HG03469 (cell line): ENCODE measurements around the gene CARD11.
"Not testable (repeated sequence)": the region's sequence is repeated elsewhere in the genome, so short reads cannot be mapped to it uniquely, and the experiment has no call there.

Source experiments
- ATAC-seq: cut with Tn5 transposase; IDR thresholded peaks from one replicate; pipeline ENCODE4 v1.9.1; 2021; ENCODE audit warnings: mild to moderate bottlenecking, moderate library complexity, moderate number of reproducible peaks; ENCODE audit not compliant: unreplicated experiment

Gene CARD11

DNA sequence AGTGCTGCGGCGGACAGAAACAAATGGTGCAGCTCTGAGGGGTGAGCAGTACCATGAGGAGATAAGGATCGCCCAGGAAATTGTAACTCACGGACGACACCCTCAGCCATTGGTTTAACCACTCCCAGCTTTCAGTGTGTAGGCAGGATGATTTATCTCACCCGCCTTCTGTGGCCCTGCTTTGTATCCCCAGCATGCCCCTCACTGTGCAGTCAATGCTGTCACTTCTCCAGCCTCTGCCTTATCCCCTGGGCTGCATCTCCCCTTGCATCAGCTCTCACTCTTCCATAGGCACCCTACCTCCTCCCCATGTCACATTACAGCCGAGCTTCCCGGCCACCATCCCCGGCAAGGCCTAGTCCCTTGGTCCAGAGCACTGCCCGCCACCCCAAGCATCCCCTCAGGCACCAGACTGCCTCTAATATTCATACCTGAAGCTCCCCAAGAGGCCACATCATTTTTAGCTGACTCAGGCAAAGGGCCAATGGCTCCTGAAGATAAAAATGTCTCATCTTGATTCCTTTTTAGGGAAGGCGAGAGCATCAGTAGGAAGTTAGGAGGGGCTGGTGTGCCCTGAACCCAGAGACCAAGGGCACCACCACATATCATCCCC is 77.1 kb downstream of the CARD11 start:
- no peak for ATAC-seq

DNA sequence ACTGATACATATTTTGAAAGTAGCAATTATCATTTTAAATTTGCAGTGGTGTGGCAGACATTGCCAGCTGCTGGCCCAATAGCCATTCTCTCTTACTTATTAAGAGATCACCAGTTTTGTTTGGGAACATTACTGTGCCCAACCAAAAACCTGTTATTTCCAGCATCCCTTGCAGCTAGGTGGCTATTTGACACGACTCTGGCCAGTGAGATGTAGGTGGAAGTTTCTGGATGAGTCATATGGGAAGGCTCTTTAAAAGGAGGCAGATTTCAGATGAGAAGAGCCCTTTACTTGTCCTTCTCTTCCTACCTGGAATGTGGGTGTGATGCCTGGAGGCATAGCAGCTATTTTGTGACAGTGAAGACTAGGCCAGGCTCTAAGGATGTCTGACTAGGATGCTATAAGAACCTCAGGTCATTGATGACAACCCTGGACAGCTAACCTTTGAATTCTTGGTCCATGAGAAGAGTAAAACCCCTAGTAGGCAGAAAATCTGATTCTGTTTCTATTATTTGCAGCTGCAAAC is 77.9 kb downstream of the CARD11 start:
- ATAC-seq: no peak

DNA sequence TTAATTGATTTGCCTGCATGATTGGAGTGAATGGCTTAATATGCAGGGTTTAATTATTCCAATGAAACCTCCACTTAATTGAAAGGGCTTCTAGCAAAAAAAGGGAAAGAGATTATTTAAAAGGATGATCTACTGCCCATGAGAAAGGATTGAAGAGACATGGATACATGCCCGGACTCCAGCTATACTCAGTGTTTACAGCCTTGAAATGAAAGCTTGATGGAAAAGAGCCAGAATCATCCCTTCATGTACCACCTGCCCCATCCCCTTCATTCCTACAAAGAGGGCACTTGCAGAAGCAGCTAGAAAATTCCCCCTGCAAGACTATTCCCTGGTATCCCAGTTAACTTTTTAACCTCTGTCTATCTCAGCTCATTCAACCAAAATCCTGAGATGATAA is 78.4 kb downstream of the CARD11 start:
- no peak for ATAC-seq

DNA sequence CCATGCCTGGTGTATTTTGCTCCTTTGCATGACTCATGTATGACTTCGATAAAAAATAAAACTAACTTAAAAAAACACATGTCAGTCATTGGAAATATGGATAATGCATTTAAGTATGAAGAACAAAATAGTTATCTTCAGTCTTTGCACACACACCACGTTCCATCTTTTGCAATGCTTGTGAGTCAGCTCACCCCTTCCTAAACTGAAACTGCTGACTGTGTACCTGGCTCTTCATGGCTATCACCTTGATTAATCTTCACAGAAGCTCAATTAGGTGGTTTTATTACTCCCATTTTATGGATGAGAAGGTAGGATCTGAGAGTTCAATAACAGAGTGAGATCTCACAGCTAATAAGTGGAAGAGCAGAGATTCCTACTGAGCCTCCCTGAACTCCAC is 79.5 kb downstream of the CARD11 start:
- no peak for ATAC-seq

DNA sequence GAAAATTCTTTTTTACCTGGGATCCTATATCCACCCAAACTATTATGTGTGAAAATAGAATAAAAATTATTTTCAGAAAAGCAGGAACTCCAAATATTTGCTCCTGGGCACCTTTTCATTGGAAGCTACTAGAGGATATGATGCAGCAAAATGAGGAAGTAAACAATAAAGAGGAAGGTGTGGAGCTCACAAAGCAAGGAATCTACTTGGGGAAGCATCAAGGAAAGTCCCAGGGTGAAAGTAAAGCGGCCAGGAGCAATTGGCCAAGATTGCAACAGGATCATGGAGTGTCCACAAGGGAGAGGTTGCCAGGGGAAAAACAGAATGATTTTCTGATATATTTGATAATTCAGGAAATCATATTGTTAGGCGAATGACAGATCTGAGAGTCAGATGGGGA is 80.8 kb downstream of the CARD11 start:
- no peak for ATAC-seq

DNA sequence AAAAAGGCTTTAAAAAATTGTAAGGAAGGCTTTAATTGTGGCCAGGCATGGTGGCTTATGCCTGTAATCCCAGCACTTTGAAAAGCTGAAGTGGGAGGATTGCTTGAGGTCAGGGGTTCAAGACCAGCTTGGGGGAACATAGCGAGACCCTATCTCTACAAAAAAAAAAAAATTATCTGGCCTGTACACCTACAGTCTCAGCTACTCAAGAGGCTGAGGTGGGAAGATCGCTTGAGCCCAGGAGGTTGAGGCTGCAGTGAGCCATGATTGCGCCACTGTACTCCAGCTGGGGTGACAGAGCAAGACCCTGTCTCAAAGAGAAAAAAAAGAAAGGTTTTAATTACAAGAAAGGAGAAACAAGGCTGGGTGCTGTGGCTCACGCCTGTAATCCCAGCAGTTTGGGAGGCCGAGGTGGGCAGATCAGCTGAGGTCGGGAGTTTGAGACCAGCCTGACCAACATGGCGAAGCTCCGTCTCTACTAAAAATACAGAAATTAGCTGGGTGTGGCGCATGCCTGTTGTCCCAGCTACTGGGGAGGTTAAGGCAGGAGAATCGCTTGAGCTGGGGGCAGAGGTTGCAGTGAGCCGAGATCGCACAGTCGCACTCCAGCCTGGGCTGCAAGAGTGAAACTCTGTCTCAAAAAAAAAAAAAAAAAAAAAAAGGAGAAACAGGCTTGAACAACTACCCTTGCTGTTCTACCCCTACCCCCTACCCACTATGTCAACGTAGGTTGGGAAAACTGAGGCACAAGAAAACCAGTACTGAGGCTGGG is 83.7 kb downstream of the CARD11 start:
- no peak for ATAC-seq

DNA sequence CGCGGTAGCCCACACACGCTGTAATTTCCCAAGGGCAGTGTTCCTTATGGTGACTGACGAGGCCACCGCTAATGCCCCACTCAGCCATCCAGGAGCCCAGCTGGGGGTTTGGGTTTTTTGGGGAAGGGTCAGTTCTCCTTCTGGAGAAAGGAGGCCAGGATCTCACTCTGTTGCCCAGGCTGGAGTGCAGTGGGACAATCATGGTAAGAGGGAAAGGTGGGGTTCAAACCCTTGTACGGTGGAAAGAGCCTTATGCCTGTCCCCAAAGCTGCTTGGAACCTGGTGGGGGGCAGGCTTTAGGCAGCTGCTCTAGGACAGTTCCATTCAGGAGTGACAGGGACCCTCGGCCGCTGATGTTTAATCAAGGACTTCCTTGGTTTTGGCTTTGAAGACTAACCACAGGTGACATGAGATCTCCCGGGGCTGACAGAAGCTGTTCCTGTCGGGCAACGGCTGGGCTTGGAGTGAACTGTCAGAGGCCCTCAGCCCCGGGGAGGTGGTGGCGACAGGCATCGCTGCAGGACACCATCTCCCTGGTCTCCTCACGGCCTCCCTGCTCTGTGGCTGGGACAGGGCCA is 84.5 kb downstream of the CARD11 start:
- no peak for ATAC-seq

DNA sequence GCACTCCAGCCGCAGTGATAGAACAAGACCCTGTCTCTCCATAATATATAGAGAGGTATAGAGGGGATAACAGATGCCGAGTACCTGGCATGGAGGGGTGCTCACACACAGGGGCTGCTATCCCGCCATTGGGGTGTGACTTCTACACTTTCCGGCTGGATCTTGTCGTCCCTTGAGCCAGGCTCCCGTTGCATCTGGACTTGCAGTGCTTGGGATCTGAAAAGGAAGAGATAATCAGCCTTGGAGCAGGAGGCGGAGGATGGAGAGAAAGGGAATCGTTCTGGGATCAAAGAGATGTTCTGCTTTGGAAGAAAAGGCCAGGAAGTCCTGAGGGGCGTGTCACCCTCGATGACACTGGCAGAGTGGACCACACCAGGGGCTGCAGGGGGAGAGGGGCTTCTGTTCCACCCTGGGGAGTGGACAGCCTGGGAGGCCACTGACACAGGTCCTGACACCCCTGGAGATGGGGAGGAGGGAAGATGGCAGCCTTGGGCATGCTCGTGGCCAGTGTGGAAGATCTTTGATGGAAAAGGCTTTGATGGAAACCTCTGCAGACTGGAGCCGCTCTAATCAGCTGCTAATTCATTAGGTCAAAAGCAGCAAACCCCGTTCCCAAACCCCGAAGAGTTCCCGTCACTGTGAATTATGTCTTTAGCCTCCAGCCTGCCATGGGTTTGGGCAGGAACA is 85.1 kb downstream of the CARD11 start:
- ATAC-seq: no peak

DNA sequence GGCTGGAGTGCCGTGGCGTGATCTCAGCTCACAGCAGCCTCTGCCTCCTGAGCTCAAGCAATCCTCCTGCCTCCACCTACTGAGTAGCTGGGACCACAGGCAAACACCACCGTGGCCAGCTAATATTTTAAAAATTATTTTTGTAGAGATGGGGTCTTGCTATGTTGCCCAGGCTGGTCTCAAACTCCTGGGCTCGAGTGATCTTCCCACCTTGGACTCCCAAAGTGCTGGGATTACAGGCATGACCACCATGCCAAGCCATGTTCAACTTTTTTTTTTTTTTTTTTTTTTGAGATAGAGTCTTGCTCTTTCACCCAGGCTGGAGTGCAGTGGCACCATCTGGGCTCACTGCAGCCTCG is 86.3 kb downstream of the CARD11 start:
- not testable (repeated sequence) for ATAC-seq

DNA sequence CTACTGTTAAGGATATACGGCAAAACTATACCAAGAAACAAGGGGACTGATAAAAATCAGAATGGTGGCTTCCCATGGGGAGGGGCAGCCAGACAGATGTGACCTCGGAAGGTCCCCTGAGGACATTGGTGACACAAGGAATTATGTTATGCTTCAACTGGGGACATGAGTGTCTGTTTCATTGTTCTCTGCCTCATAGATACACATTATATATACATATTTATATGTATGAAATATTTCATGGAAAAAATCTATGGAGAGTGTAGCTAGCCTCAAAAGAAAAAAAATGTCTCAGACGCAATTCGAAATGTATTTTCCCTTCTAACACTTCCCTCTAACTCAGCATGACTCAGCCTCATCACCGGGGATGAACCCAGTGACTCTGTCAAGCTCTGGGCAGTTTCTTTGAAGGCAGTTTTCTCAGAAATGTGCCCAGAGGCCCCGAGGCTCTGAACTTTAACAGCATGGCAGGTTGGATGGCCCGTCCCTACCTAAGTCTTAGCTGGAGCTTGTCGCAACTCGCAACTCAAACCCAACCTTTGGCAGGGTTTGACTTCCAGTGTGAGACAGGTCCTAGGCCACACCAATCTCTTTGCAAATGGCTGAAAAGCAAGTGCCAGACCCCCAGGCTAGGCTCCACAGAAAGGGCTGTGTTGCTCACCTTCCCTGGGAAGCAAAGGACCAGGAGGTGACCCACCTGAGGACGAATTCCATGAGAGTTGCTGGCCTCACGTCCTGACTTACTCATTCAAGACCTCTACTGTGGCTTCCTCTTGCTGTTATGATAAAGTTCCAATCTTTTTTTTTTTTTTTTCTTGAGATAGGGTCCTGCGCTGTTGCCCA is 86.9 kb downstream of the CARD11 start:
- no peak for ATAC-seq

DNA sequence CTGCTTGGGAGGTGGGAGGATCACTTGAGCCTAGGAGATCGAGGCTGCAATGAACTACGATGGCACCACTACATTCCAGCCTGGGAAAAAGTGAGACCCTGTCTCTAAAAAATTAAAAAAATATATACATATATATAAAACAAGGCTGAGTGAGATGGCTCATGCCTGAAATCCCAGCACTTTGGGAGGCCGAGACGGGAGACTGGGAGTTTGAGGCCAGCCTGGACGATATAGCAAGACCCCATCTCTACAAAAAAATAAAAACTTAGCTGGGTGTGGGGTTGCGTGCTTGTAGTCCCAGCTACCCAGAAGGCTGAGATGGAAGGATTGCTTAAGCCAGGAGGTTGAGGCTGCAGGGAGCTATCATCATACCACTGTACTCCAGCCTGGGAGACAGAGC is 87.6 kb downstream of the CARD11 start:
- no peak for ATAC-seq

DNA sequence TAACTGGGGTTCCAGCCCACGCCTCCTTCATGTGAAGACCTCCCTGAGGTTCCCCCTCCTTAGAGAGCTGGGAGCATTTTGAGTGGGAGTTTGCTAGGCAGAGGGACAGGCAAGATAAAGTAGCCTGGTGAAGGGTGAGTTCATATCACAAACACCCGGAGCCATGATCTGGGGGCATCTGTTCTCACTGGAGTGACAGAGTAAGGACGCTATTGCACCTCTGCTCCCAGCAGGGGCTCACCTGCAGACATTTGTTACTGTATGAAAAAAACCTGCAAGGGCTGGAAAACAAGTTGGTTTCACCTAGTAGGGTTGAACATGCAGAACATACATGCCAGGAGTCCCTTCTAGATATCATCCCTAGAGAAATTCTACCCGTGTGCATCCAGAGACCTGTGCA is 88.4 kb downstream of the CARD11 start:
- ATAC-seq: no peak

DNA sequence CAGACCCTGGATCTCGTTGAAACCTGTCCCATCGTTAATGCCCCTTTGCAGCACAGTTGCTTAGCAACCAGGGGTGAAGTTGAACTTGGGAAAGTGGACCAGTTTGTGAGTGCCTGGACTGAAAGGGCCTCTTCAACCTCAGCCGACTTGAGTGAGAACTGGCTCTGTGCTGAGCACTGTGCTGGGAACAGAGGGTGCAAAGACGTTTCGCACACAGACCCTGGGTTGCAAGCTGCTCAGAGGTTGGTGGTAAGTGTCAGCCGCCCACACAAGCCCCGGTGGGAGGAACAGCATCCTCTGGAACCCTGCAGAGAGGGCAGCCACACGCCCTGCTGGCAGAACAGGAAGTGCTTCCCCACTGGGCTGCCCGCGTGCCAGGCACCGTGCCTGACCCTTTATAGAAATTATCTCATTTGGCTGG is 89.2 kb downstream of the CARD11 start:
- ATAC-seq: no peak

DNA sequence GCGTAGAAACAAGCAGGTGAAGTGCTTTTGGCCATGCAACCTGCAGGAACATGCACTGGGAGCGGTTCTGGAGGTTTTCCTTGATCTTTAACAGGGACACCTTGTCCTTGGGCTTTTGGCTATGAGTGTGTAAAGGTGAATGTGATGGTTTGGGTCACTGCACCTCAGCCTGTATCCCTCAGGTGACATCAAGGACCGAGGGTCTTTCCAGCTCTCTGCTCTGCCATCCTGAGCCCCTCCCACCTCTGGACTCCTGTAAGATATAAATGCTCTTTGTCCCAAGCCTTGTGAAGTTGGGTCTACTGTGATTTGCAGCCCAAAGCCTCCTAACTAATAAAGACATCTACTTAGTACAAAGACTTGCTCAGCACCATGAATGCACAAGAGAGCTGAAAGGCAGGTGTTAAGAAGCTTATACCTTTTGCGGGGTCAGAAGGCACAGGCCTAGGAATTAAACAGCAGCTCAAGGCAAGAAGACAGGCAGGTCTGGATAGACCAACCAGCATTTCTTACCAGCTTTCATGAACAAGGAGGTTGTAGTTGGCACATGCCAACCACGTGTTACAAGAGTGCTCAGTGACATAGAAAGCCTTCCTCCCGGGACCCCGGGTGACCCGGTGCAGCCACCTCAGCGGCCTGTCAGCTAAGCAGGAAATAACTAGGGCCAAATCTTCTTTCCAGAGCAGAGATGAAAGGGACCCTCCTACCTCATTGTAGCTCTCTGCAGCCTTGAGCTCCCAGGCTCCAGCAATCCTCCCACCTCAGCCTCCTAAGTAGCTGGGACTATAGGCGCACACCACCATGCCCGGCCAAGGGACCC is 89.9 kb downstream of the CARD11 start:
- no peak for ATAC-seq

DNA sequence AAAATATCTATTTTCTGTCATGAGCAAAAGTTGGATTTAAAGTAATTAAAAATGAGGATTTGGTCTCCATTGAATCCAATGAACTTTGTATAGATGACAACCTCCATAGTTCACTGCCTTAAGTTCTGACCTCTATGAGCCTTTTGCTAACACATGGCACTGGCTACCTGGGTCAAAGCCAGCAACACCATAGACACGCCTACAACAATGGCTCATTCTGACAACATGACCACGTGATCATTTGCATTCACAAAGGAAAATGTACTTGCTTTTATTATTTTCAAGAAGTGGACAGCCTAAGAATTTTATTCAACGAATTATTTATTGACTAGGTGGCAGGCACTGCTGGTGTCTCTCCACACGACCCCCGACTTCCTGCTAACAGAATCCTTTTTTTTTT is 90.6 kb downstream of the CARD11 start:
- ATAC-seq: no peak

DNA sequence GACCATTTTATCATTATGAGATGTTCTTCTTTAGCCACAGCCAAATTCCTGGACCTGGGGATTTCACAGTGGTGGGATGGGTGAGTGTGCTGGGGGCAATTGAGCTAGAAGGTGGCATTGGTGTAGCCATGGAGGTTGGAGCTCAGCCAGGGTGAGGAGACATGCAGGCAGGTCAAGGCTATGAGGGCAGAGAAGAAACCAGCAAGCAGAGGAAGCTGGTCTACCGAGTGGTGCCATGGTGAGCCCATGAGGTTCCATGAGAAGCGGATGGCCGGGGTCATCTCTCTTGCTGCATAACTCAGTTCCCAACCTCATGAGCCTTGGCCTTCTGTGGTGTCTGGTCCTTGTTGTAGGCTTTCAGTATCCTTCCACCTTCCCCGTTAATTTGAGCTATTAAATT is 91.4 kb downstream of the CARD11 start:
- no peak for ATAC-seq

DNA sequence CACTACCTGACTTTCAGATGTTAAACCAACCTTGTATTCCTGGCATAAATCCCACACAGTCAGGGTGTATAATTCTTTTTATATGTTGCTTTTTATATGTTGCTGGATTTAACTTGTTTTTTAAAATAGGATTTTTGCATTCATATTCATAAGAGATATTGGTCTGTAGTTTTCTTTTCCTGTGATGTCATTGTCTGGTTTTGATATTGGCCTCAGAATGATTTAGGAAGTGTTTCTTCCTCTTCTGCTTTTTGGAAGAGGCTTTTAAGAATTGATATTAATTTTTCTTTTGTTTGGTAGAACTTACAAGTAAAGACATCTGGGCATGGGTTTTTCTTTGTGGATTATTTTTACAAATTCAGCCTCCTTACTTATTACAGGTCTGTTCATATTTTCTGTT is 93.1 kb downstream of the CARD11 start:
- no peak for ATAC-seq

DNA sequence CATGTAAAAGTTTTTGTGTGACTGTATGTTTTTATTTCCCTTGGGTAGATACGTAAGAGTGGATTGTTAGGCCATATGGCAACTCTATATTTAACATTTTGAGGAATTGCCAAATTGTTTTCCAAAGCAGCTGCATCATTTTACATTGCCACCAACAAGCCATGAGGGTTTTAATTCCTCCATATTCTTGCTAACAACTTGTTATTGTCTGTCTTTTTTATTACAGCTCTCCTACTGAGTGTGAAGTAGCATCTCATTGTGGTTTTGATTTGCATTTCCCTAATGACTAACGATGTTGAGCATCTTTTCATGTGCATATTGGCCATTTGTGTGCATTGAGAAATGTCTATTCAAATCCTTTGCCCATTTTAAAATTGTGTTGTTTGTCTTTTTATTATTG is 94.9 kb downstream of the CARD11 start:
- no peak for ATAC-seq

DNA sequence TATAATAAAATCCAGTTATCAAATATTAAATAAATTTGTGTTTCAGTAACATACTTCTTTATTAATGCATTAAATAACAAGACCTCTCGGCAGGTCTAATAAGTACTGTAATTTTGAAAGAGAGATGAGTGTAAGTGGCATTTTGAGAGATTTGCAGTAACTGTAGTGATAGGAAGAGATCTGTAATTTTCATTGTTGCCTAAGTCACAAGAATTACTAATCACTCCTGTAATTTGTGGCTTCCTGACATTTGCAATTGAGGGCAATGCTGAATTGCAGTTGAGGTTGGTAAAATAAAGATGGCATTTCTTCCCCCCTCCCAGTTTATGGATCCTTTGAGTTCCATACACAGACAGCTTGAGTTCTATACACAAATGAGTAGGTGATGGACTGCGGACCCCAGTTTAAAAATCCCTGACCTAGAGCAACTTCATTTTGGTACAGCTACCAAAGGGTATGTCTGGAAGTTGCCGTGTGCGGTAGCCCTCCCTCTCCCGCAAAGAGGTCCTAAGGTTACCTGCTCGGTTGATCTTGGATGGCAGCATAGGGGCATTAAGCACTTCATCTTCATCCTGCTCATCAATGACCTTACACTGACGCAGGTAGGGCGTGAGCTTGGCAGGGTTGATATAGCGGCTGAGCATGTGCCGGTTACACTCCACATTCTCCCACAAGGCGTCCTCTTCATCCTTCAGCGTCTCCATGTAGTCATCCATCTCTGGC is 96.4 kb downstream of the CARD11 start:
- ATAC-seq: no peak
